SKM-1 treated with dmso at 0.1 percent for 144 hours (cell line): ENCODE measurements around the gene CYFIP1.

Experiments
- DNase-seq: peaks from one replicate; lab custom pipeline; 2025; ENCODE audit not compliant: unreplicated experiment; lab: John Stamatoyannopoulos, UW

The CYFIP1 gene

DNA sequence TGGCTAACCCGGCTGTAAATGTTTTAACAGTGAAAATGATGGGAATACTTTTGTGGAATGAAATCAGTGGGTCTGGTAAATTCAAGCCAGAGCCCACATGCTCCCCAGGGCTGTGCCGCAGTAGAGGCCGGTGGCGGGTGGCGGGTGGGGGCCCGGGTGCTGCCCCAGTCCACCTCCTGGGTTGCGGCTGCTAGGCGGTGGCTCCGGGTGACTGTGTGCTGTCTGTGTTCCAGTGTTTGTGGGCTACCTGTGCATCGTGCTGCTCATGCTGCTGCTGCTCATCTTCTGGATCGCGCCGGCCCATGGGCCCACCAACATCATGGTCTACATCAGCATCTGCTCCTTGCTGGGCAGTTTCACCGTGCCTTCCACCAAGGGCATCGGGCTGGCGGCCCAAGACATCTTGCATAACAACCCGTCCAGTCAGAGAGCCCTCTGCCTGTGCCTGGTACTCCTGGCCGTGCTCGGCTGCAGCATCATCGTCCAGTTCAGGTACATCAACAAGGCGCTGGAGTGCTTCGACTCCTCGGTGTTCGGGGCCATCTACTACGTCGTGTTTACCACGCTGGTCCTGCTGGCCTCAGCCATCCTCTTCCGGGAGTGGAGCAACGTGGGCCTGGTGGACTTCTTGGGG lies 156.6 kb downstream of the CYFIP1 start:
- DNase-seq = no peak

- no peak for DNase-seq
These were observed 160.5 kb downstream of the CYFIP1 start for GRCh38 chr15:22819651-22820050.
